Heart left ventricle (tissue), 13 donors: ENCODE measurements around the gene CPT1B.

ENCODE experiments used
- CTCF ChIP-seq, 12 donors: fragments of 200-600 bp; sonication (generic) in 4 of 12; IDR thresholded peaks; one replicate each; pipeline versions ENCODE4 v1.5.0 to v1.8.0; 2018 to 2022; ENCODE audit warnings: antibody characterized with exemption in 12 of 12, mild to moderate bottlenecking in 5 of 12
- POLR2A ChIP-seq, 2 donors: fragments of 450-650 bp; IDR thresholded peaks; one replicate each; pipeline ENCODE4 v1.6.1; 2017; ENCODE audit warnings: antibody characterized with exemption in 2 of 2, mild to moderate bottlenecking in 2 of 2, moderate library complexity in 2 of 2
- donor health status: ischemic (EF 13 %, LVEDD 7.1; RV severe dilation, severe dysfunction).
- donor health status: DM: no; HTN: yes; CAD: no.
- donor health status: DM: no; HTN: no; CAD: no.
- donor health status: ischemic (EF 25% LVEDD 6.9; RV normal size, moderate dysfunction).
- donor health status: ischemic (EF 25% LVEDD 5.7; RV mildly dilated, moderate dysfunction).
- donor health status: ischemic (EF 35%, LVEDD 5.7; RV mildly dilated, moderate dysfunction).
- donor health status: nonischemic (EF 11% LVEDD 7.7; RV severe dilation, severe dysfunction).
- donor health status: DM: yes; HTN: yes; CAD: no.
- donor health status: PGD.
- donor health status: ischemic (EF 29% LVEDD 5.4; RV normal size, mild dysfunction).
- donor health status: nonischemic (EF 23%, LVEDD 6.1; RV moderate dilation, normal function).

GRCh38 chr22:50530877-50531545 is 47.2 kb downstream of the CPT1B start:
- TF ChIP-seq CTCF (IDR thresholded peaks at IDR 0.05) (no peak), POLR2A (IDR thresholded peaks at IDR 0.05) (peak in 1 of 2 donors; percentile 55)
